Esophagus (tissue), 2 donors: Measurements from ENCODE around the gene ATP2A2. TPM values are rescaled to one million over a fixed set of nuclear protein-coding genes. Genes with fewer than 3 reads are reported as not detected.
"Not testable (repeated sequence)": the region's sequence is repeated elsewhere in the genome, so short reads cannot be mapped to it uniquely, and the experiment has no call there.

Source experiments
- H3K27ac ChIP-seq, 2 donors: one replicate each; pipeline ENCODE4 v1.5.1; 2013; ENCODE audit warnings: low read depth in 2 of 2, mild to moderate bottlenecking in 2 of 2, inconsistent platforms in 1 of 2, low read length in 1 of 2, moderate library complexity in 1 of 2
- H3K27me3 ChIP-seq, 2 donors: one replicate each; pipeline ENCODE4 v1.6.1; 2013; ENCODE audit warnings: low read length in 2 of 2, control low read depth in 1 of 2, mild to moderate bottlenecking in 1 of 2; ENCODE audit not compliant: insufficient read depth in 2 of 2, control insufficient read depth in 1 of 2
- H3K36me3 ChIP-seq, 2 donors: one replicate each; pipeline ENCODE4 v1.6.1; 2013; ENCODE audit warnings: low read length in 1 of 2; ENCODE audit not compliant: control insufficient read depth in 2 of 2, insufficient read depth in 2 of 2
- H3K4me1 ChIP-seq, 2 donors: one replicate each; pipeline ENCODE4 v1.6.1; 2013; ENCODE audit warnings: low read length in 1 of 2; ENCODE audit not compliant: control insufficient read depth in 2 of 2, insufficient read depth in 2 of 2
- H3K4me3 ChIP-seq, 2 donors: one replicate each; pipeline ENCODE4 v1.5.1; 2013; ENCODE audit warnings: low read length in 2 of 2, mild to moderate bottlenecking in 2 of 2, low read depth in 1 of 2, moderate library complexity in 1 of 2
- H3K9me3 ChIP-seq, 2 donors: one replicate each; pipeline ENCODE4 v1.6.1; 2013; ENCODE audit warnings: mild to moderate bottlenecking in 2 of 2, low read depth in 1 of 2, low read length in 1 of 2, moderate library complexity in 1 of 2; ENCODE audit not compliant: control insufficient read depth in 2 of 2, insufficient read depth in 1 of 2
- WGBS, 2 donors: extraction: QIAGEN DNeasy Blood & Tissue Kit; methylation state at CpG; one replicate each; pipeline ENCODE4 v1.1.7; 2013; 5-methylcytosine and 5-hydroxymethylcytosine counted together
- polyA plus RNA-seq, 2 donors: library from polyadenylated mRNA; stranded (reverse); fragments of 200-250 nt; gene quantifications; one replicate each; pipeline ENCODE4 v1.2.3, GENCODE V29; 2013
- donor health status: healthy with polysubstance abuse.
- donor health status: Bipolar disorder and iron deficiency.

The ATP2A2 gene
- polyA plus RNA-seq, 2 donors = 40.7 to 102 TPM

- Histone ChIP-seq H3K36me3 (peaks cover 10 to 13% of the 10 kb centered on the region in 2 donors), H3K4me3 (peak overlapping the region in 1 of 2 donors; percentile 20), H3K4me1 (peaks cover 17 to 28% of the 10 kb centered on the region in 2 donors), H3K9me3 (no peaks in the 10 kb centered on the region), H3K27me3 (no peaks in the 10 kb centered on the region), H3K27ac (peak overlapping the region; percentile 90 to 99)
- WGBS, 2 donors = 42 to 52% methylated on average over 13 of the region's 13 CpGs
These were observed 89.7 kb downstream of the ATP2A2 start for GRCh38 chr12:110370732-110371231.

DNA sequence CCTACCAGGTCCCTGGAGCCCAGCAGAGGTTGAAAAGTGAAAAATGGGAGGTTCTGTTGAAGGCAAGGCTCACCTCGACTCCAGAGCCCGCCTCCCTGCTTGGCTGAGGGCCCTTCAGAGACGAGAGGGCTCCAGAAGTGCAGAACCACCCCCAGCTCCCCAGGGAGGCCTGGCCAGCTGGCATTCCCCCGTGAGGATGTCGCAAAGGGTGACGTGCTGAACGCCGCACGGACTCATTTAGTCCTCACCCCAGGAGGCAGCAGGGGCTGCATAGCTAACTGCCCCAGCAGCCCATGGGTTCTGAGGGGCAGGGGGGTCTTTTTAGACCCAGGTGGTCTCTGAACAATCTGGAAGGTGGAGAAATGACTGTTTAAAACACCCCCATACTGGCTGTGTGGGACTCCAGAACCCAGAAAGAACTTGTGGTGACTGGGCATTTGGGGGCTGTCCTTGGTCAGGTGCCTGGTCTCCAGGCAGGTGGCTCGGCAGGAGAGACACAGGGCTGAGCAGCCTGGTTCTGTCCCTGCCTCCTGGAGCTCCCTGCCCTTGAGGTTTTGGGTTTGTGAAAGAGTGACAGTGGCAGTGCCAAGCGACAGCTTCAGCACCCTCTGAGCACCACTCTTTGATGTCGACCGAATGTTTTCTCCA, 90.5 kb downstream of the ATP2A2 start:
- H3K27me3 ChIP-seq = no peaks in the 10 kb centered on the region
- WGBS, 2 donors = 43 to 50% methylated on average over 13 of the region's 13 CpGs
- H3K36me3 ChIP-seq = peaks cover 12 to 13% of the 10 kb centered on the region in 2 donors
- H3K9me3 ChIP-seq = no peaks in the 10 kb centered on the region
- H3K4me3 ChIP-seq = peak overlapping the region; percentile 20 to 30
- peak overlapping the region; percentile 90 to 99 for H3K27ac ChIP-seq
- H3K4me1 ChIP-seq = peaks cover 17 to 28% of the 10 kb centered on the region in 2 donors

- Histone ChIP-seq H3K27ac (peak overlapping the region; percentile 90 to 99), H3K4me3 (peak overlapping the region; percentile 20 to 30), H3K9me3 (no peaks in the 10 kb centered on the region), H3K36me3 (peaks cover 12 to 13% of the 10 kb centered on the region in 2 donors), H3K4me1 (peaks cover 17 to 28% of the 10 kb centered on the region in 2 donors), H3K27me3 (no peaks in the 10 kb centered on the region)
- 71 to 80% methylated on average over 7 of the region's 7 CpGs for WGBS, 2 donors
These were observed 91.0 kb downstream of the ATP2A2 start for GRCh38 chr12:110372056-110372425.

GRCh38 chr12:110373025-110373424, 92.0 kb downstream of the ATP2A2 start:
- H3K4me3 ChIP-seq = no peak overlapping the region
- H3K4me1 ChIP-seq = peaks cover 17 to 28% of the 10 kb centered on the region in 2 donors
- no peaks in the 10 kb centered on the region for H3K27me3 ChIP-seq
- WGBS, 2 donors = 32 to 52% methylated on average over 4 of the region's 4 CpGs
- no peaks in the 10 kb centered on the region for H3K9me3 ChIP-seq
- peak overlapping the region; percentile 90 to 99 for H3K27ac ChIP-seq
- peaks cover 12 to 17% of the 10 kb centered on the region in 2 donors for H3K36me3 ChIP-seq

DNA sequence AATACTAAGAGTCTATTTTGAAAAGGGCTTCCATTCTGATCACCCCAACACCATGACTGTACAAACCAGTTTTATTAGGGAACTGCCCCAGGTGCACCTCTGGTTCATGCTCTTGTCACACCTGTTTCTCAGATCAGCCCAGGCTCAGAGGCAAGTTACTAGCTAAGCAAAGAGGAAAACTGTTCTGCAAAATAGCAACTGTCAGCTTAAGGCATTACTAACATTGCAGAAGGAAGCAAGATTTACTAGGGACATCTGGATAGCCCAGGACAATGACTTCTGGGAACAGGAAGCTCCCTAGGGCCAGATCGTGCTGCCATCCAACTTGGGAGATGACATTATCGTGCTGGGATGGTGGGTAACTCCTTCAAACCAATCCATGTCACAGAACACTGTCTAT, 92.4 kb downstream of the ATP2A2 start:
- Histone ChIP-seq H3K36me3 (peaks cover 12 to 20% of the 10 kb centered on the region in 2 donors), H3K27ac (peak overlapping the region; percentile 90 to 99), H3K4me3 (no peak overlapping the region), H3K9me3 (no peaks in the 10 kb centered on the region), H3K27me3 (no peaks in the 10 kb centered on the region), H3K4me1 (peaks cover 17 to 28% of the 10 kb centered on the region in 2 donors)
- WGBS, 2 donors = 30 to 63% methylated on average over 2 of the region's 2 CpGs

GRCh38 chr12:110373962-110374611, 93.0 kb downstream of the ATP2A2 start:
- Histone ChIP-seq H3K27ac (peak overlapping the region; percentile 90 to 99), H3K9me3 (no peaks in the 10 kb centered on the region), H3K36me3 (peaks cover 12 to 22% of the 10 kb centered on the region in 2 donors), H3K4me1 (peaks cover 17 to 28% of the 10 kb centered on the region in 2 donors), H3K27me3 (no peaks in the 10 kb centered on the region), H3K4me3 (no peak overlapping the region)
- WGBS, 2 donors = 86 to 88% methylated on average over 12 to 13 of the region's 13 CpGs

GRCh38 chr12:110378131-110378790, 97.2 kb downstream of the ATP2A2 start:
- not testable (repeated sequence) for H3K27me3 ChIP-seq, H3K4me1 ChIP-seq, H3K9me3 ChIP-seq, H3K4me3 ChIP-seq
- H3K27ac ChIP-seq = peak overlapping the region; percentile 63 to 66
- WGBS, 2 donors = 75 to 79% methylated on average over 17 of the region's 17 CpGs
- peaks cover 12 to 26% of the 10 kb centered on the region in 2 donors for H3K36me3 ChIP-seq

DNA sequence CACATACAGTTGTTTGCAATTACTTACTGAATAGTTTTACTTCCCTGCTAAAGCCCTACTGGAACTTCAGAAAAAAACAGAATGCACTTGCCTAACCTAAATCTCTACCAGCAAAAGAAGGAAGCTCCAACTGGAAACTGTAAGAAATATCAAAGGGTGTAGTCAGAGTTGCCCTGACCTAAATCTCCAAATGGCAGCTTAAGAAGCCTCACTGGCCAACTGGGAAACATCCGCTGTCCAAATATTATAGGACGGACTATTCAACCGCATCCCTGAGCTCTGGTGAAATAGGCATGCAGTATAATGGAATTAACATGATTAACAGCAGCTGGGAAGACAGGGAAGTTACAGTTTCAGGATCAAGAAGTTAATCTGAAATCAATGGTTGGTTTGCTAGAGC, 98.2 kb downstream of the ATP2A2 start:
- Histone ChIP-seq H3K27ac (peak overlapping the region; percentile 63 to 81), H3K4me1 (peaks cover under 1 to 4% of the 10 kb centered on the region in 2 donors), H3K36me3 (peaks cover 6 to 22% of the 10 kb centered on the region in 2 donors), H3K9me3 (no peaks in the 10 kb centered on the region), H3K27me3 (no peaks in the 10 kb centered on the region), H3K4me3 (no peak overlapping the region)
- WGBS, 2 donors = 77 to 82% methylated on average over 3 of the region's 3 CpGs

- H3K4me1 ChIP-seq = peaks cover 0 to 2% of the 10 kb centered on the region in 2 donors
- WGBS, 2 donors = 63 to 68% methylated on average over 2 of the region's 2 CpGs
- no peaks in the 10 kb centered on the region for H3K9me3 ChIP-seq
- peaks cover 6 to 22% of the 10 kb centered on the region in 2 donors for H3K36me3 ChIP-seq
- H3K27me3 ChIP-seq = no peaks in the 10 kb centered on the region
- H3K4me3 ChIP-seq = no peak overlapping the region
- H3K27ac ChIP-seq = peak overlapping the region; percentile 64 to 67
These were observed 98.6 kb downstream of the ATP2A2 start for GRCh38 chr12:110379631-110380030.
